Testis (tissue), 2 donors: ENCODE measurements around the gene TMBIM6.

Experiments
- CTCF ChIP-seq, 3 experiments: fragments of 450-650 bp in 2 of 3; fragments of 200-600 bp in 1 of 3; sonication (generic) in 1 of 3; IDR thresholded peaks; one replicate each; pipeline ENCODE4 v1.5.1; 2016 to 2019; ENCODE audit warnings: antibody characterized with exemption in 3 of 3, mild to moderate bottlenecking in 2 of 3, moderate library complexity in 1 of 3
- POLR2A ChIP-seq: fragments of 450-650 bp; IDR thresholded peaks from one replicate; pipeline ENCODE4 v1.6.1; 2017; ENCODE audit warnings: antibody characterized with exemption, mild to moderate bottlenecking, moderate library complexity

DNA sequence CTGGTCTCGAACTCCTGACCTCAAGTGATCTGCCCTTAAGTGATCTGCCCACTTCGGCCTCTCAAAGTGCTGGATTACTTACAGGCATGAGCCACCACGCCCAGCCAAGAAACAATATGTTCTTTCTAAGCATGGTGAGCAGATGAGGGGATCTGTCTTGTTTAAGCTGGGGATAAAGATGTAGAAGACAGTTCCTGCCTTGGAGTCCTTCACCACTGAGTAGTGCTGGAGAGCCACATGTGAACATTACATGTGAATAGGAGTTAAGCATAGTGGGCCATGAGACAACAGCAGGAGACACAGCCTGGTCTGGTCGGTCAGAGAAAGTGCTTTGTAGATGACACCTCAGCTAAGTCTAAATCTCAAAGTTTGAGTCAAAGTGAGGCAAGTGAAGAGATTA, 26.0 kb downstream of the TMBIM6 start:
- TF ChIP-seq CTCF (IDR thresholded peaks at IDR 0.05) = no peak
- no peak for TF ChIP-seq POLR2A
